Karpas-422 (cell line): ENCODE data around the gene SELENBP1. TPM values are rescaled to one million over a fixed set of nuclear protein-coding genes. Genes with fewer than 3 reads are reported as not detected.
A peak's percentile ranks its signal among the peaks of the same experiment; 100 is the strongest.
"Not testable (repeated sequence)": the region's sequence is repeated elsewhere in the genome, so short reads cannot be mapped to it uniquely, and the experiment has no call there.

Experiments used
- DNase-seq: peaks from one replicate; pipeline ENCODE4 v3.0.0-alpha.2; 2015
- H2AFZ ChIP-seq: fragments of 200-600 bp; sonication (generic); 2 replicates; pipeline ENCODE4 v1.6.1; 2014; ENCODE audit warnings: antibody characterized with exemption, low read length, mixed read lengths
- H3K27ac ChIP-seq: fragments of 200-600 bp; sonication (generic); 2 replicates; pipeline ENCODE4 v1.5.1; 2014; ENCODE audit warnings: mild to moderate bottlenecking, low read length, moderate library complexity
- H3K27me3 ChIP-seq: fragments of 200-600 bp; sonication (generic); 2 replicates; pipeline ENCODE4 v1.6.1; 2014; ENCODE audit warnings: low read length, mixed read lengths
- H3K36me3 ChIP-seq: fragments of 200-600 bp; sonication (generic); 2 replicates; pipeline ENCODE4 v1.6.1; 2014; ENCODE audit warnings: low read length, mixed read lengths; ENCODE audit not compliant: insufficient read depth
- H3K4me1 ChIP-seq: fragments of 200-600 bp; sonication (generic); 2 replicates; pipeline ENCODE4 v1.6.1; 2014; ENCODE audit warnings: mild to moderate bottlenecking, low read length, mixed read lengths
- H3K4me2 ChIP-seq: fragments of 200-600 bp; sonication (generic); 2 replicates; pipeline ENCODE4 v1.6.1; 2014; ENCODE audit warnings: low read length, low read depth, mild to moderate bottlenecking; ENCODE audit not compliant: poor library complexity, severe bottlenecking
- H3K4me3 ChIP-seq: fragments of 200-600 bp; sonication (generic); 2 replicates; pipeline ENCODE4 v1.5.1; 2014; ENCODE audit warnings: mild to moderate bottlenecking, antibody characterized with exemption, low read length, mixed read lengths
- H3K79me2 ChIP-seq: fragments of 200-600 bp; sonication (generic); 2 replicates; pipeline ENCODE4 v1.6.1; 2014; ENCODE audit warnings: mild to moderate bottlenecking, low read length, mixed read lengths
- H3K9ac ChIP-seq: fragments of 200-600 bp; sonication (generic); 2 replicates; pipeline ENCODE4 v1.6.0; 2014; ENCODE audit warnings: low read length
- H3K9me2 ChIP-seq: fragments of 200-600 bp; sonication (generic), shearing (Covaris generic); replicated peaks from 2 replicates; pipeline ENCODE4 v1.6.0; 2014; ENCODE audit warnings: mild to moderate bottlenecking, low read length, moderate library complexity; ENCODE audit not compliant: insufficient read depth
- H3K9me3 ChIP-seq: fragments of 300-700, 200-600 bp; sonication (generic); 2 replicates; pipeline ENCODE4 v1.6.1; 2014; ENCODE audit warnings: low read length, mixed read lengths
- H4K20me1 ChIP-seq: fragments of 200-600 bp; sonication (generic); 2 replicates; pipeline ENCODE4 v1.6.1; 2014; ENCODE audit warnings: mild to moderate bottlenecking, antibody characterized with exemption, low read length, low read depth; ENCODE audit not compliant: insufficient read depth
- total RNA-seq: library from RNA; depleted of rRNA; stranded (reverse); fragments of >200 nt; shearing (Covaris generic); gene quantifications from 2 replicates; pipeline ENCODE4 v1.2.3, GENCODE V29; 2014; ENCODE audit warnings: low replicate concordance

Gene SELENBP1
- total RNA-seq, 1 experiment from 2014 or later: not detected

- H3K79me2 ChIP-seq: no peaks in the 10 kb centered on the region
- H3K36me3 ChIP-seq: no peaks in the 10 kb centered on the region
- H2AFZ ChIP-seq: no peak overlapping the region
- no peak for DNase-seq
- H3K4me2 ChIP-seq: no peak overlapping the region
- no peak overlapping the region for H3K9ac ChIP-seq
- no peak overlapping the region for H3K27ac ChIP-seq
- H3K27me3 ChIP-seq: no peaks in the 10 kb centered on the region
- no peaks in the 10 kb centered on the region for H3K9me3 ChIP-seq
- no peaks in the 10 kb centered on the region for H3K4me1 ChIP-seq
- H4K20me1 ChIP-seq: no peaks in the 10 kb centered on the region
- H3K4me3 ChIP-seq: no peak overlapping the region
- H3K9me2 ChIP-seq: no peaks in the 10 kb centered on the region
Observed at GRCh38 chr1:151393583-151393982, 21.1 kb upstream of the SELENBP1 start.

DNA sequence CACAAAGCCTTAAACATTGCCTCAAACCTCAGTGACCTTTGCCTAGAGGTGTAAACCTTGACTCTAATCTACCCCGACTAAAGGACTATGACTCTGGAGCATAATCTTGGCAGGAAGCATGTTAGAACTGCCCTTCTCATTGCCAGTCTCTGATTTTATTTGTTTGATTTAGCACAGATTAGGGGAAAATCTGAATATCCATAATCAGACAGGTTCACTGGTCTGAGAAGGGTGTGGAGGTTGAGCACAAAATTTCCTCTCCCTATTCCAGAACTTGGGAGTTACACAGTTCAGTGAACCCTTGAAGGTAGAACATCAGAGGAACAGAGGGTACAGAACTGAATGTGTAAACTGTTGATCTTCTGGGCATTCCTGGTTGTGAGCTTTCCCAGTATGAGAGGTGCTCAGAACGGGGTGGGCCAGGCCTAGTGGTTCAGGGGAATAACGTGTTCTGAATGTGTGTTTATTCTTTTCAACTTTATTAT is 18.6 kb upstream of the SELENBP1 start:
- Histone ChIP-seq H3K4me2 (no peak overlapping the region), H3K79me2 (no peaks in the 10 kb centered on the region), H3K36me3 (no peaks in the 10 kb centered on the region), H4K20me1 (no peaks in the 10 kb centered on the region), H3K4me1 (no peaks in the 10 kb centered on the region), H2AFZ (no peak overlapping the region), H3K27me3 (no peaks in the 10 kb centered on the region), H3K9ac (no peak overlapping the region), H3K27ac (no peak overlapping the region), H3K9me2 (no peaks in the 10 kb centered on the region), H3K9me3 (no peaks in the 10 kb centered on the region), H3K4me3 (no peak overlapping the region)
- DNase-seq: no peak

- not testable (repeated sequence) for H3K27ac ChIP-seq, H3K79me2 ChIP-seq, H2AFZ ChIP-seq, H3K9me3 ChIP-seq, H3K9me2 ChIP-seq, H3K4me1 ChIP-seq, H4K20me1 ChIP-seq, H3K9ac ChIP-seq, H3K36me3 ChIP-seq, H3K27me3 ChIP-seq, H3K4me2 ChIP-seq, H3K4me3 ChIP-seq, DNase-seq
Observed at GRCh38 chr1:151390221-151391078, 17.9 kb upstream of the SELENBP1 start.

DNA sequence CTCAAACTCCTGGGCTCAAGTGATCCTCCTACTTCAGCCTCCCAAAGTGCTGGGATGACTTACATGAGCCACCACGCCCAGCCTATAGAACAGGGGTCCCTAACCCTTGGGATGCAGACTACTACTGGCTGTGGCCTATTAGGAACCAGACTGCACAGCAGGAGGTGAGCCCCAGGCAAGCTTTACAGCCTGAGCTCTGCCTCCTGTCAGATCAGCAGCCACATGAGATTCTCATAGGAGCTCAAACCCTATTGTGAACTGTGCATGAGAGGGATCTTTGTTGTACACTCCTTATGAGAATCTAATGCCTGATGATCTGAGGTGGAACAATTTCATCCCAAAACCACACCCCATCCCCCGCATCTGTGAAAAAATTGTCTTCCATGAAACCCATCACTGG is 13.5 kb upstream of the SELENBP1 start:
- Histone ChIP-seq H3K27ac (no peak overlapping the region), H3K9me2 (no peaks in the 10 kb centered on the region), H3K4me1 (no peaks in the 10 kb centered on the region), H4K20me1 (no peaks in the 10 kb centered on the region), H3K79me2 (no peaks in the 10 kb centered on the region), H3K27me3 (no peaks in the 10 kb centered on the region), H3K4me3 (no peak overlapping the region), H3K9ac (no peak overlapping the region), H3K4me2 (no peak overlapping the region), H2AFZ (no peak overlapping the region), H3K9me3 (no peaks in the 10 kb centered on the region), H3K36me3 (no peaks in the 10 kb centered on the region)
- no peak for DNase-seq

DNA sequence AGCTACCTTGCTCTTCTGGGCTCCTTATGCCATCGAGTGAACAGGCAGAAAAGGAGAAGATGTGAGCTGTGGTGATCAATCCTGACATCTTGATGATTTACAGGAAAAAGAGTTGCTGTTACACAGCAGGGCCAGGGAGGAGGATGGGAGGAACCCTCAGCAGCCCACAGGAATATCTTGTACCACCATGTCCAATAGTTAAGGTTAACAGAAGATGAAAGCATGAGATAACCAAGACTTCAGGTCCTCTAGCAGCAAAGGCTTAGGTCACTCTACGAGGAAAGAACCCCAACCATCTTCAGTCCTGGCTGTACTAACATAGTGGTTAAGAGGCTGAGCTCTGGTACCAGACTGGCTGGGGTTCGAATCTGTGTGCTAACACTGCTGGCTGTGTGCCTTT is 12.1 kb upstream of the SELENBP1 start:
- Histone ChIP-seq H3K9me3 (no peaks in the 10 kb centered on the region), H4K20me1 (no peaks in the 10 kb centered on the region), H3K27ac (no peak overlapping the region), H3K4me1 (no peaks in the 10 kb centered on the region), H2AFZ (0 out of 2 replicates have a peak overlapping the region, but pooled peaks have one; percentile 43), H3K79me2 (no peaks in the 10 kb centered on the region), H3K36me3 (no peaks in the 10 kb centered on the region), H3K9ac (no peak overlapping the region), H3K4me2 (no peak overlapping the region), H3K27me3 (no peaks in the 10 kb centered on the region), H3K9me2 (no peaks in the 10 kb centered on the region), H3K4me3 (no peak overlapping the region)
- DNase-seq: no peak

DNA sequence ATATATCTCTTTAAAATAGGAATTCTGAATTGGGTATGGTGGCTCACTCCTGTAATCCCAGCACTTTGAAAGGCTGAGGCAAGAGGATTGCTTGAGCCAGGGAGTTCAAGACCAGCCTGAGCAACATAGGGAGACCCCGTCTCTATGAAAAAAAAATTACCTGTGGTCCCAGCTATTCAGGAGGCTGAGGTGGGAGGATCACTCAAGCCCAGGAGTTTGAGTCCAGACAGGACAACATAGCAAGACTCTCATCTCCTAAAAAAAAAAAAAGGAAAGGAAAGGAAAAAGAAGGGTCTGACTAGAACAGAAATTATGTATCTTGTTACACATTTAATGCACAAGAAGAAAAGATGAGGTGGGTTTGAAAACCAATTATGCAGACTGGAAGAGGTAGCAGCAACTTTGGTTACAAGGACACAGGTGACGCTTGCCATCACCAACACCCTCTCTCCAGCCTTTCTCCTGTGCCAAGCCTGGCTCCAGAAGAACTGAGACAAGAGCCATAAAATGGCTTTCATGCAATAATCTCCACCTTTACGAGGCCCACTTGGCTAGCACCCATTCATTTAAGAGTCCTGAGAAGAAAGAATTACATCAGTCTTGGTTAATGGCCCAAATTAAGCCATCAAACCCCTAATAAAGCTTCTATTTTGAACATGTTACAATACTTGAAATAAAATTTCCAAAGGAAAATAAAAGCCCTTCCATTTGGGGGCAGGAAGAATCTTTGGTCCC is 4.8 kb upstream of the SELENBP1 start:
- Histone ChIP-seq H3K9ac (no peak overlapping the region), H3K36me3 (no peaks in the 10 kb centered on the region), H3K27ac (no peak overlapping the region)

GRCh38 chr1:151373196-151373595 is 691 bp upstream of the SELENBP1 start:
- Histone ChIP-seq H3K4me2 (no peak overlapping the region), H3K4me1 (peaks cover 9% of the 10 kb centered on the region), H3K36me3 (no peaks in the 10 kb centered on the region), H3K79me2 (no peaks in the 10 kb centered on the region), H3K9me3 (no peaks in the 10 kb centered on the region), H3K27ac (no peak overlapping the region), H2AFZ (no peak overlapping the region), H3K27me3 (no peaks in the 10 kb centered on the region), H3K9me2 (no peaks in the 10 kb centered on the region), H3K9ac (no peak overlapping the region), H3K4me3 (no peak overlapping the region), H4K20me1 (no peaks in the 10 kb centered on the region)
- DNase-seq: no peak

More for the DNA sequence above, 4.8 kb upstream of the SELENBP1 start:
- Histone ChIP-seq H3K4me3 (no peak overlapping the region), H3K79me2 (no peaks in the 10 kb centered on the region), H3K4me1 (no peaks in the 10 kb centered on the region), H2AFZ (no peak overlapping the region), H3K9me3 (no peaks in the 10 kb centered on the region), H3K27me3 (no peaks in the 10 kb centered on the region), H3K4me2 (no peak overlapping the region), H3K9me2 (no peaks in the 10 kb centered on the region), H4K20me1 (no peaks in the 10 kb centered on the region)
- DNase-seq: no peak

- Histone ChIP-seq H3K4me2 (no peak overlapping the region), H3K4me3 (no peak overlapping the region), H2AFZ (no peak overlapping the region), H3K27ac (no peak overlapping the region), H3K9ac (no peak overlapping the region), H3K9me3 (no peaks in the 10 kb centered on the region), H3K4me1 (peaks cover 9% of the 10 kb centered on the region), H4K20me1 (no peaks in the 10 kb centered on the region), H3K27me3 (no peaks in the 10 kb centered on the region), H3K9me2 (no peaks in the 10 kb centered on the region), H3K36me3 (no peaks in the 10 kb centered on the region), H3K79me2 (no peaks in the 10 kb centered on the region)
- DNase-seq: no peak
Observed at GRCh38 chr1:151371370-151372057, 991 bp downstream of the SELENBP1 start.
